ENCODE results near the gene NOS3.

The NOS3 gene

DNA sequence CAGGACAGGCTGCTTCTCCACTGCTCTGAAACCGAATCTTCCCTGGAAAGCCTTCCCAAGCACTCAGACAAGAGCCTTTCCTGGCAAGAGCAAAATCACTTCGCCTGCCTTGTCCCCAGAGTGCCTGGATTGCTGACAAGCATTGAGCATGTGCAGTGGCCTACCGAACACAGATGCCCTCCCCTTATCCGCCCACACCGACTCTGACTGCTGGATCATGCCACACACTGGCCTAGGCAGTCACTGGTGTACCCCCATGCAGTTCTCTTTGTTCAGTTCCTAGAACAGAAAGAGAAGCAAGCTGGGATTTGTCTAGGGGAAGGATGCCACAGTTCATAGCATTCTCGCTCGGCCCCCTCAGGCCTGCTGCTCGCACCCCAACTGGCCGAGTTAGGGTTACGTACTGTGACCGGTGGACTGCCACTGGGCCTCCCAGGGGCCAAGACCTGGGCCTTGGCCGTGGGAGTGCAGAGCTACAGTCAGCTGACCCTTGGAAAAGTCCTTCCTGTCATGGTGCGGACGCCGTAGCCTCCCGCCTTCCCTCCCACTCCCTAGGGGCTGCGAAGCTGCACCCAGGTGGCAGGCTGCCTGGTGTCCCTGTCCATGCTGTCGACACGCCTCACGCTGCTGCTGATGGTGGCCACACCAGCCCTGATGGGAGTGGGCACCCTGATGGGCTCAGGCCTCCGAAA is 44.4 kb downstream of the NOS3 start:
- H3K9ac ChIP-seq (ENCODE audit: low read length), result no peak overlapping the region
- H4K20me1 ChIP-seq (ENCODE audit: insufficient read depth, low read length), result no peaks in the 10 kb centered on the region
- no peak overlapping the region for H3K4me2 ChIP-seq (ENCODE audit: low read length)
- H3K4me1 ChIP-seq (ENCODE audit: low read length), result no peaks in the 10 kb centered on the region
- H3K36me3 ChIP-seq (replicated peaks; ENCODE audit: low read depth, low read length), result no peaks in the 10 kb centered on the region
- no peak overlapping the region for H3K27ac ChIP-seq (ENCODE audit: low read length)
- H3K79me2 ChIP-seq (ENCODE audit: low read length), result no peaks in the 10 kb centered on the region
- no peak overlapping the region for H2AFZ ChIP-seq (ENCODE audit: low read depth, low read length)
- TF ChIP-seq, protein P1, sequence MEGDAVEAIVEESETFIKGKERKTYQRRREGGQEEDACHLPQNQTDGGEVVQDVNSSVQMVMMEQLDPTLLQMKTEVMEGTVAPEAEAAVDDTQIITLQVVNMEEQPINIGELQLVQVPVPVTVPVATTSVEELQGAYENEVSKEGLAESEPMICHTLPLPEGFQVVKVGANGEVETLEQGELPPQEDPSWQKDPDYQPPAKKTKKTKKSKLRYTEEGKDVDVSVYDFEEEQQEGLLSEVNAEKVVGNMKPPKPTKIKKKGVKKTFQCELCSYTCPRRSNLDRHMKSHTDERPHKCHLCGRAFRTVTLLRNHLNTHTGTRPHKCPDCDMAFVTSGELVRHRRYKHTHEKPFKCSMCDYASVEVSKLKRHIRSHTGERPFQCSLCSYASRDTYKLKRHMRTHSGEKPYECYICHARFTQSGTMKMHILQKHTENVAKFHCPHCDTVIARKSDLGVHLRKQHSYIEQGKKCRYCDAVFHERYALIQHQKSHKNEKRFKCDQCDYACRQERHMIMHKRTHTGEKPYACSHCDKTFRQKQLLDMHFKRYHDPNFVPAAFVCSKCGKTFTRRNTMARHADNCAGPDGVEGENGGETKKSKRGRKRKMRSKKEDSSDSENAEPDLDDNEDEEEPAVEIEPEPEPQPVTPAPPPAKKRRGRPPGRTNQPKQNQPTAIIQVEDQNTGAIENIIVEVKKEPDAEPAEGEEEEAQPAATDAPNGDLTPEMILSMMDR (IDR thresholded peaks at IDR 0.05; ENCODE audit: low read depth, low read length), result no peak
- TF ChIP-seq EZH2phosphoT487 (IDR thresholded peaks at IDR 0.05; ENCODE audit: low read depth), result no peak
- H3K9me3 ChIP-seq (ENCODE audit: insufficient read depth, low read length), result no peaks in the 10 kb centered on the region
- no peaks in the 10 kb centered on the region for H3K27me3 ChIP-seq (ENCODE audit: low read depth, low read length)
- H3K4me3 ChIP-seq (ENCODE audit: low read length), result no peak overlapping the region

GRCh38 chr7:151035902-151036301 is 45.1 kb downstream of the NOS3 start:
- Histone ChIP-seq H3K27me3 (ENCODE audit: low read depth, low read length) (no peaks in the 10 kb centered on the region), H4K20me1 (ENCODE audit: insufficient read depth, low read length) (no peaks in the 10 kb centered on the region), H3K4me2 (ENCODE audit: low read length) (no peak overlapping the region), H3K27ac (ENCODE audit: low read length) (no peak overlapping the region), H3K9me3 (ENCODE audit: insufficient read depth, low read length) (no peaks in the 10 kb centered on the region), H3K79me2 (ENCODE audit: low read length) (no peaks in the 10 kb centered on the region), H3K4me3 (ENCODE audit: low read length) (no peak overlapping the region), H2AFZ (ENCODE audit: low read depth, low read length) (no peak overlapping the region), H3K36me3 (replicated peaks; ENCODE audit: low read depth, low read length) (no peaks in the 10 kb centered on the region), H3K4me1 (ENCODE audit: low read length) (no peaks in the 10 kb centered on the region), H3K9ac (ENCODE audit: low read length) (no peak overlapping the region)
- TF ChIP-seq, protein P1 (IDR thresholded peaks at IDR 0.05; ENCODE audit: low read depth, low read length), result no peak
- TF ChIP-seq EZH2phosphoT487 (IDR thresholded peaks at IDR 0.05; ENCODE audit: low read depth), result no peak

DNA sequence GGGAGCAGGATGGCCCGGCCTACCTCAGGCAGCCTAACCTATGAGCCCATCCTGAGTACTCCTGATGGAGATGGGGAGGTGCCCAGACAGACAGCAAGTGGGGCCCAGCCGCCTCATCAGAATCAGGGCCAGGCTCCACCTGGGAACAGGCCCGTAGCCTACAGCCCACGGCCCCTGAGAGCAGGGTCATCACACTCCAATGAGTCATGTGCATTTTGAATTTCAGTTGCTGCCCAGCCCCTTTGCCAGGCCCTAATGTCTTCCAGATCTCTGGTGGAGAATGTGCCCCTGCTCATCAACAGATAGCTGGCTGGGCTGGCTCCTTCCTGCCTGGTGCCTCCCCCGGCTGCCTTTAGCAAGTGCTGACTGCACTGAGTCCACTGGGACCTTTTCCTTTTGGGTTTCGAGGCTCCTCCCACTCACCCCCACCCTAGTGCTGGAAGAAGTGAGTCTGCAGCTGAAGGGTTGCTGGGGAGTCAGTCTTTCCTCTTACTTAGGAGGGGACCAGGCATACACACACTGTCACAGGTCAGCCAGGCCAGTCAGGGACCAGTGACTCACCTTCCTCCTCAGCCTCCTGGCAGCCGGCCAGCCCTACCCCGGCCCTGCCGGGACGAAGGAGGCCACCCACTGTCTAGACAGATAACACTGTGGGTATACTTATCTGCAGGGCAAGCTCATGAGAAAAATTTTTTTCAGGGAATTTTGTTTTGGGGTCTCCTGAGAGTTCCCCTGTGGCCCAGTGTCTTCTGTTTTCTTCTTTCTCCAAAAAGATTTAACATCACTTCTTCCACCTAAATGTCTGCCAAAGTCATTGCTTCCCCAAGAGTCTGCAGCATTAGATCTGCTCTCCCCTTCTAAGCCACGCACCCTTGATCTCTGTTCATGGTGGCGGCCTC is 48.4 kb downstream of the NOS3 start:
- H4K20me1 ChIP-seq (ENCODE audit: insufficient read depth, low read length), result no peaks in the 10 kb centered on the region
- no peaks in the 10 kb centered on the region for H3K4me1 ChIP-seq (ENCODE audit: low read length)
- H3K36me3 ChIP-seq (replicated peaks; ENCODE audit: low read depth, low read length), result no peaks in the 10 kb centered on the region
- no peaks in the 10 kb centered on the region for H3K27me3 ChIP-seq (ENCODE audit: low read depth, low read length)
- no peaks in the 10 kb centered on the region for H3K9me3 ChIP-seq (ENCODE audit: insufficient read depth, low read length)
- H3K27ac ChIP-seq (ENCODE audit: low read length), result no peak overlapping the region
- H3K79me2 ChIP-seq (ENCODE audit: low read length), result no peaks in the 10 kb centered on the region
- no peak overlapping the region for H3K9ac ChIP-seq (ENCODE audit: low read length)
- no peak overlapping the region for H3K4me2 ChIP-seq (ENCODE audit: low read length)
- TF ChIP-seq EZH2phosphoT487 (IDR thresholded peaks at IDR 0.05; ENCODE audit: low read depth), result no peak
- TF ChIP-seq, protein P1 (IDR thresholded peaks at IDR 0.05; ENCODE audit: low read depth, low read length), result no peak
- H2AFZ ChIP-seq (ENCODE audit: low read depth, low read length), result no peak overlapping the region
- H3K4me3 ChIP-seq (ENCODE audit: low read length), result no peak overlapping the region

DNA sequence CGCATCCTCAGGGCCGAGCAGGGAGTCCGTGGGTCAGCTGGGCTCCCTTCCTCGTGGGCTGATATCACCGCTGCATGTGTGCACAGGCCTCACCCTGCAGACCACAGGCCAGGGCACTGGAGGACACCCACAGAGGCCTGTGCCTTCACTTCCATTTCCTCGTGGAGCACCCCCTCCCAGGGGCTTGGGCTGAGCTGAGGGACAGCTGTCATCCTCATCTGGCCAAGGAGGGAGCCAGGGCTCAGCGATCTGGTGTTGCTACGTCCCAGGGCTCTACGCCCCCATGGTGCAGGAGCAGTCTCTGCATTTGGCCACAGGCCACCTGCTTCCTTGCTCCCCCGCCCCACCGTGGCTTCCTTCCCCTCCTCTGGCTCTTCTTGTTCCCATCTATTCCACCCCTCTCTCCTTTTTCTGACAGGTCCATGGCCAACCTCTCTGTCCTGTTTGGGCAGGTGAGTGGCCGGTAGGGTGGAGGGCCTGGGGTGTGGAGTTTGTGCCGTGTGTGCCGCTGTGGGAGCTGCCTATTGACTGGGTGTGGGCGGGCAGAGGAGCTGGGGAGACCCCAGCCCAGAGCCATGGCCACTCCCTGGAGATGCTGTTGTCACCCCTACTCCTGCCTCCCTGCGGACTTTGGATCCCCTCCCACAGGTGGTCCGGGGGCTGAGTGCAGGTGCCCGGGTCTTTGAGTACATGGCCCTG is 49.2 kb downstream of the NOS3 start:
- H3K4me2 ChIP-seq (ENCODE audit: low read length), result no peak overlapping the region
- H2AFZ ChIP-seq (ENCODE audit: low read depth, low read length), result no peak overlapping the region
- no peak overlapping the region for H3K4me3 ChIP-seq (ENCODE audit: low read length)
- TF ChIP-seq, protein P1 (IDR thresholded peaks at IDR 0.05; ENCODE audit: low read depth, low read length), result no peak
- no peak for TF ChIP-seq EZH2phosphoT487 (IDR thresholded peaks at IDR 0.05; ENCODE audit: low read depth)
- H3K79me2 ChIP-seq (ENCODE audit: low read length), result no peaks in the 10 kb centered on the region
- H3K36me3 ChIP-seq (replicated peaks; ENCODE audit: low read depth, low read length), result no peaks in the 10 kb centered on the region
- no peaks in the 10 kb centered on the region for H3K27me3 ChIP-seq (ENCODE audit: low read depth, low read length)
- no peak overlapping the region for H3K27ac ChIP-seq (ENCODE audit: low read length)
- H3K9me3 ChIP-seq (ENCODE audit: insufficient read depth, low read length), result no peaks in the 10 kb centered on the region
- H3K9ac ChIP-seq (ENCODE audit: low read length), result no peak overlapping the region
- H3K4me1 ChIP-seq (ENCODE audit: low read length), result no peaks in the 10 kb centered on the region
- no peaks in the 10 kb centered on the region for H4K20me1 ChIP-seq (ENCODE audit: insufficient read depth, low read length)

Measured in OCI-LY3 (cell line).